Esophagus (tissue), 2 donors: ENCODE data around the gene DNASE1L1. TPM values are rescaled to one million over a fixed set of nuclear protein-coding genes. Genes with fewer than 3 reads are reported as not detected.
A peak's percentile ranks its signal among the peaks of the same experiment; 100 is the strongest.

Experiments used
- H3K27ac ChIP-seq, 2 donors: one replicate each; pipeline ENCODE4 v1.5.1; 2013; ENCODE audit warnings: low read depth in 2 of 2, mild to moderate bottlenecking in 2 of 2, inconsistent platforms in 1 of 2, low read length in 1 of 2, moderate library complexity in 1 of 2
- H3K27me3 ChIP-seq, 2 donors: one replicate each; pipeline ENCODE4 v1.6.1; 2013; ENCODE audit warnings: low read length in 2 of 2, control low read depth in 1 of 2, mild to moderate bottlenecking in 1 of 2; ENCODE audit not compliant: insufficient read depth in 2 of 2, control insufficient read depth in 1 of 2
- H3K36me3 ChIP-seq, 2 donors: one replicate each; pipeline ENCODE4 v1.6.1; 2013; ENCODE audit warnings: low read length in 1 of 2; ENCODE audit not compliant: control insufficient read depth in 2 of 2, insufficient read depth in 2 of 2
- H3K4me1 ChIP-seq, 2 donors: one replicate each; pipeline ENCODE4 v1.6.1; 2013; ENCODE audit warnings: low read length in 1 of 2; ENCODE audit not compliant: control insufficient read depth in 2 of 2, insufficient read depth in 2 of 2
- H3K4me3 ChIP-seq, 2 donors: one replicate each; pipeline ENCODE4 v1.5.1; 2013; ENCODE audit warnings: low read length in 2 of 2, mild to moderate bottlenecking in 2 of 2, low read depth in 1 of 2, moderate library complexity in 1 of 2
- H3K9me3 ChIP-seq, 2 donors: one replicate each; pipeline ENCODE4 v1.6.1; 2013; ENCODE audit warnings: mild to moderate bottlenecking in 2 of 2, low read depth in 1 of 2, low read length in 1 of 2, moderate library complexity in 1 of 2; ENCODE audit not compliant: control insufficient read depth in 2 of 2, insufficient read depth in 1 of 2
- WGBS, 2 donors: extraction: QIAGEN DNeasy Blood & Tissue Kit; methylation state at CpG; one replicate each; pipeline ENCODE4 v1.1.7; 2013; 5-methylcytosine and 5-hydroxymethylcytosine counted together
- polyA plus RNA-seq, 2 donors: library from polyadenylated mRNA; stranded (reverse); fragments of 200-250 nt; gene quantifications; one replicate each; pipeline ENCODE4 v1.2.3, GENCODE V29; 2013
- donor health status: healthy with polysubstance abuse.
- donor health status: Bipolar disorder and iron deficiency.

The DNASE1L1 gene
- polyA plus RNA-seq, 2 donors, result 20.1 to 20.3 TPM

GRCh38 chrX:154429711-154430110 is 20.7 kb upstream of the DNASE1L1 start:
- H3K9me3 ChIP-seq, result no peaks in the 10 kb centered on the region
- no peaks in the 10 kb centered on the region for H3K27me3 ChIP-seq
- H3K36me3 ChIP-seq, result peaks cover 0 to 20% of the 10 kb centered on the region in 2 donors
- peak overlapping the region in 1 of 2 donors; percentile 51 for H3K4me3 ChIP-seq
- no peak overlapping the region for H3K27ac ChIP-seq
- WGBS, 2 donors, result 81 to 85% methylated on average over 2 of the region's 2 CpGs
- H3K4me1 ChIP-seq, result no peaks in the 10 kb centered on the region

GRCh38 chrX:154428176-154429171 is 19.4 kb upstream of the DNASE1L1 start, which contains the start of gene ATP6AP1:
ATP6AP1 (plus strand) TSS chrX:154428677; CDS start chrX:154428693, 16 bp downstream.
- Histone ChIP-seq H3K9me3 (no peaks in the 10 kb centered on the region), H3K27ac (peak within 1 kb of the TSS; percentile 73 to 75), H3K4me1 (no peaks in the 10 kb centered on the region), H3K36me3 (peaks cover 0 to 13% of the 10 kb centered on the region in 2 donors), H3K4me3 (peak within 1 kb of the TSS; percentile 51 to 92), H3K27me3 (no peaks in the 10 kb centered on the region)
- WGBS, 2 donors, result 7 to 39% methylated on average over 58 to 87 of the region's 87 CpGs

GRCh38 chrX:154426916-154427770 is 18.1 kb upstream of the DNASE1L1 start:
- H3K4me1 ChIP-seq, result no peaks in the 10 kb centered on the region
- H3K36me3 ChIP-seq, result peaks cover 0 to 1% of the 10 kb centered on the region in 2 donors
- no peak overlapping the region for H3K4me3 ChIP-seq
- 86% methylated on average over 13 of the region's 13 CpGs for WGBS, 2 donors
- no peak overlapping the region for H3K27ac ChIP-seq
- no peaks in the 10 kb centered on the region for H3K9me3 ChIP-seq
- H3K27me3 ChIP-seq, result no peaks in the 10 kb centered on the region

- no peak overlapping the region for H3K27ac ChIP-seq
- no peaks in the 10 kb centered on the region for H3K27me3 ChIP-seq
- H3K4me3 ChIP-seq, result no peak overlapping the region
- no peaks in the 10 kb centered on the region for H3K4me1 ChIP-seq
- WGBS, 2 donors, result 86 to 87% methylated on average over 10 of the region's 10 CpGs
- H3K36me3 ChIP-seq, result no peaks in the 10 kb centered on the region
- no peaks in the 10 kb centered on the region for H3K9me3 ChIP-seq
Measured at GRCh38 chrX:154420402-154420756, 11.3 kb upstream of the DNASE1L1 start.

GRCh38 chrX:154419688-154420401 is 10.8 kb upstream of the DNASE1L1 start:
- no peaks in the 10 kb centered on the region for H3K9me3 ChIP-seq
- 61 to 74% methylated on average over 19 of the region's 19 CpGs for WGBS, 2 donors
- H3K4me1 ChIP-seq, result no peaks in the 10 kb centered on the region
- H3K27ac ChIP-seq, result no peak overlapping the region
- no peaks in the 10 kb centered on the region for H3K27me3 ChIP-seq
- H3K4me3 ChIP-seq, result no peak overlapping the region
- no peaks in the 10 kb centered on the region for H3K36me3 ChIP-seq

- Histone ChIP-seq H3K4me3 (no peak overlapping the region), H3K4me1 (no peaks in the 10 kb centered on the region), H3K27me3 (no peaks in the 10 kb centered on the region), H3K27ac (no peak overlapping the region), H3K9me3 (no peaks in the 10 kb centered on the region), H3K36me3 (no peaks in the 10 kb centered on the region)
- 79 to 90% methylated on average over 8 of the region's 8 CpGs for WGBS, 2 donors
Measured at GRCh38 chrX:154419189-154419588, 10.1 kb upstream of the DNASE1L1 start.

GRCh38 chrX:154417157-154417556 is 8.1 kb upstream of the DNASE1L1 start:
- H3K4me1 ChIP-seq, result peaks cover 0 to 6% of the 10 kb centered on the region in 2 donors
- H3K4me3 ChIP-seq, result no peak overlapping the region
- no peaks in the 10 kb centered on the region for H3K9me3 ChIP-seq
- no peaks in the 10 kb centered on the region for H3K27me3 ChIP-seq
- H3K36me3 ChIP-seq, result peaks cover 0 to 3% of the 10 kb centered on the region in 2 donors
- WGBS, 2 donors, result 71 to 78% methylated on average over 7 of the region's 7 CpGs
- H3K27ac ChIP-seq, result no peak overlapping the region

- Histone ChIP-seq H3K27ac (peak overlapping the region; percentile 90 to 97), H3K27me3 (no peaks in the 10 kb centered on the region), H3K4me1 (peaks cover 0 to 10% of the 10 kb centered on the region in 2 donors), H3K4me3 (no peak overlapping the region), H3K36me3 (peaks cover 0 to 3% of the 10 kb centered on the region in 2 donors), H3K9me3 (no peaks in the 10 kb centered on the region)
- WGBS, 2 donors, result 70 to 77% methylated on average over 8 of the region's 8 CpGs
Measured at GRCh38 chrX:154413142-154413541, 4.1 kb upstream of the DNASE1L1 start.

- Histone ChIP-seq H3K9me3 (no peaks in the 10 kb centered on the region), H3K36me3 (peaks cover 0 to 3% of the 10 kb centered on the region in 2 donors), H3K4me1 (peaks cover 0 to 11% of the 10 kb centered on the region in 2 donors), H3K27ac (peak overlapping the region; percentile 90 to 97), H3K4me3 (peak overlapping the region; percentile 45 to 88), H3K27me3 (no peaks in the 10 kb centered on the region)
- 14 to 45% methylated on average over 4 of the region's 4 CpGs for WGBS, 2 donors
Measured at GRCh38 chrX:154412468-154412867, 3.4 kb upstream of the DNASE1L1 start.
